Measurements from ENCODE around the gene DENND4B. TPM values are rescaled to one million over a fixed set of nuclear protein-coding genes. Genes with fewer than 3 reads are reported as not detected.
"Not testable (repeated sequence)": the region's sequence is repeated elsewhere in the genome, so short reads cannot be mapped to it uniquely, and the experiment has no call there.

Gene DENND4B
- total and polyA plus RNA-seq, 2 donors from 2014 or later: 13.2 to 60.6 TPM

- TF ChIP-seq CTCF (IDR thresholded peaks at IDR 0.05; ENCODE audit: borderline replicate concordance, extremely low read depth, insufficient read depth): no peak
- Histone ChIP-seq H3K9me3 (ENCODE audit: control insufficient read depth in 2 of 3, insufficient read depth in 1 of 3, low read length in 3 of 3) (no peaks in the 10 kb centered on the region), H3K36me3 (ENCODE audit: control insufficient read depth in 2 of 3, insufficient read depth in 3 of 3, low read length in 3 of 3) (peaks cover 0 to 6% (median 0%) of the 10 kb centered on the region in 3 donors), H3K27me3 (ENCODE audit: control insufficient read depth, insufficient read depth, low read length) (no peaks in the 10 kb centered on the region), H3K4me3 (ENCODE audit: low read length in 3 of 3) (no peak overlapping the region), H3K9ac (ENCODE audit: low read length in 3 of 3) (no peak overlapping the region), H3K4me1 (ENCODE audit: control insufficient read depth in 2 of 3, insufficient read depth in 2 of 3, low read depth in 1 of 3, low read length in 3 of 3) (no peaks in the 10 kb centered on the region), H3K27ac (ENCODE audit: low read depth in 2 of 2, low read length in 2 of 2) (no peak overlapping the region)
- intact Hi-C loops (cut with DNase I): no loop called here
- FAIRE-seq (no peak), DNase-seq (no peak)
These were observed 39.4 kb downstream of the DENND4B start for GRCh38 chr1:153907134-153907533.

GRCh38 chr1:153906396-153906795 lies 40.1 kb downstream of the DENND4B start:
- H3K27ac ChIP-seq (ENCODE audit: low read depth in 2 of 2, low read length in 2 of 2): no peak overlapping the region
- H3K36me3 ChIP-seq (ENCODE audit: control insufficient read depth in 2 of 3, insufficient read depth in 3 of 3, low read length in 3 of 3): peaks cover 0 to 6% (median 0%) of the 10 kb centered on the region in 3 donors
- intact Hi-C loops (cut with DNase I): no loop called here
- H3K9me3 ChIP-seq (ENCODE audit: control insufficient read depth in 2 of 3, insufficient read depth in 1 of 3, low read length in 3 of 3): no peaks in the 10 kb centered on the region
- H3K9ac ChIP-seq (ENCODE audit: low read length in 3 of 3): no peak overlapping the region
- FAIRE-seq: no peak
- no peaks in the 10 kb centered on the region for H3K27me3 ChIP-seq (ENCODE audit: control insufficient read depth, insufficient read depth, low read length)
- H3K4me3 ChIP-seq (ENCODE audit: low read length in 3 of 3): no peak overlapping the region
- DNase-seq: no peak
- TF ChIP-seq CTCF (IDR thresholded peaks at IDR 0.05; ENCODE audit: borderline replicate concordance, extremely low read depth, insufficient read depth): no peak
- no peaks in the 10 kb centered on the region for H3K4me1 ChIP-seq (ENCODE audit: control insufficient read depth in 2 of 3, insufficient read depth in 2 of 3, low read depth in 1 of 3, low read length in 3 of 3)

GRCh38 chr1:153905908-153906307 lies 40.6 kb downstream of the DENND4B start:
- H3K4me3 ChIP-seq (ENCODE audit: low read length in 3 of 3); H3K36me3 ChIP-seq (ENCODE audit: control insufficient read depth in 2 of 3, insufficient read depth in 3 of 3, low read length in 3 of 3); H3K9ac ChIP-seq (ENCODE audit: low read length in 3 of 3); FAIRE-seq; DNase-seq; intact Hi-C loops (cut with DNase I); H3K27ac ChIP-seq (ENCODE audit: low read depth in 2 of 2, low read length in 2 of 2); H3K4me1 ChIP-seq (ENCODE audit: control insufficient read depth in 2 of 3, insufficient read depth in 2 of 3, low read depth in 1 of 3, low read length in 3 of 3); H3K27me3 ChIP-seq (ENCODE audit: control insufficient read depth, insufficient read depth, low read length); H3K9me3 ChIP-seq (ENCODE audit: control insufficient read depth in 2 of 3, insufficient read depth in 1 of 3, low read length in 3 of 3): not testable (repeated sequence)

GRCh38 chr1:153903841-153904455 lies 42.6 kb downstream of the DENND4B start:
- H3K9ac ChIP-seq (ENCODE audit: low read length in 3 of 3): no peak overlapping the region
- no peaks in the 10 kb centered on the region for H3K9me3 ChIP-seq (ENCODE audit: control insufficient read depth in 2 of 3, insufficient read depth in 1 of 3, low read length in 3 of 3)
- FAIRE-seq (no peak), DNase-seq (no peak)
- no peak for TF ChIP-seq CTCF (IDR thresholded peaks at IDR 0.05; ENCODE audit: borderline replicate concordance, extremely low read depth, insufficient read depth)
- H3K4me1 ChIP-seq (ENCODE audit: control insufficient read depth in 2 of 3, insufficient read depth in 2 of 3, low read depth in 1 of 3, low read length in 3 of 3): no peaks in the 10 kb centered on the region
- H3K27me3 ChIP-seq (ENCODE audit: control insufficient read depth, insufficient read depth, low read length): no peaks in the 10 kb centered on the region
- no peak overlapping the region for H3K4me3 ChIP-seq (ENCODE audit: low read length in 3 of 3)
- intact Hi-C loops (cut with DNase I): no loop called here
- H3K27ac ChIP-seq (ENCODE audit: low read depth in 2 of 2, low read length in 2 of 2): no peak overlapping the region
- peaks cover 0 to 7% (median 2%) of the 10 kb centered on the region in 3 donors for H3K36me3 ChIP-seq (ENCODE audit: control insufficient read depth in 2 of 3, insufficient read depth in 3 of 3, low read length in 3 of 3)

Measured in kidney (tissue), 14 donors.